PC-3 (cell line): ENCODE measurements around the gene PSMD3. TPM values are rescaled to one million over a fixed set of nuclear protein-coding genes. Genes with fewer than 3 reads are reported as not detected.

Experiments used
- ATAC-seq: fragments of 200-7000 bp; cut with Tn5 transposase; 2 replicates; pipeline ENCODE4 v1.9.1; 2020; ENCODE audit warnings: mild to moderate bottlenecking, moderate library complexity
- BruUV-seq: library from RNA; stranded (reverse); fragments of 400-500 nt; replicated peaks from 2 replicates; lab custom pipeline; 2021; lab: Mats Ljungman, UMichigan
- CTCF ChIA-PET: fragments of 300-600 bp; sonication (Branson Sonifier 250); formaldehyde crosslinking; loops from one replicate; lab custom pipeline; 2022; ENCODE audit warnings: antibody characterized with exemption; lab: Charles Lee
- POLR2A ChIA-PET: fragments of 300-600 bp; sonication (Branson Sonifier 250); formaldehyde crosslinking; loops from one replicate; lab custom pipeline; 2022; ENCODE audit warnings: antibody characterized with exemption; ENCODE audit not compliant: unreplicated experiment; lab: Charles Lee
- DNase-seq: peaks from one replicate; pipeline ENCODE4 v3.0.0-alpha.2; 2015
- H2AFZ ChIP-seq: fragments of 300-600 bp; sonication (generic); 2 replicates; pipeline ENCODE4 v1.6.0; 2016; ENCODE audit warnings: antibody characterized with exemption, low read length
- H3F3A ChIP-seq: fragments of 300-600 bp; sonication (generic); one replicate; pipeline ENCODE4 v1.6.0; 2017; ENCODE audit warnings: antibody characterized with exemption, low read length, control low read depth, mild to moderate bottlenecking; ENCODE audit not compliant: unreplicated experiment
- H3K27ac ChIP-seq: fragments of 300-600 bp; sonication (generic); 2 replicates; pipeline ENCODE4 v1.5.1; 2016; ENCODE audit warnings: mild to moderate bottlenecking, low read length
- H3K27me3 ChIP-seq: fragments of 300-600 bp; sonication (generic); 2 replicates; pipeline ENCODE4 v1.6.1; 2016; ENCODE audit warnings: low read length, mixed read lengths
- H3K36me3 ChIP-seq: fragments of 300-600 bp; sonication (generic); 2 replicates; pipeline ENCODE4 v1.6.1; 2016; ENCODE audit warnings: low read depth, mixed run types, low read length, mixed read lengths
- H3K4me1 ChIP-seq: fragments of 300-600 bp; sonication (generic); 2 replicates; pipeline ENCODE4 v1.5.1; 2016; ENCODE audit warnings: low read length; ENCODE audit not compliant: insufficient read depth
- H3K4me2 ChIP-seq: fragments of 300-600 bp; sonication (generic); 2 replicates; pipeline ENCODE4 v1.6.0; 2016; ENCODE audit warnings: low read length
- H3K4me3 ChIP-seq: fragments of 300-600 bp; sonication (generic); 2 replicates; pipeline ENCODE4 v1.5.1; 2016; ENCODE audit warnings: mild to moderate bottlenecking, low read length, mixed read lengths
- H3K79me2 ChIP-seq: fragments of 300-600 bp; sonication (generic); 2 replicates; pipeline ENCODE4 v1.6.1; 2017; ENCODE audit warnings: low read length, mixed read lengths
- H3K9ac ChIP-seq: fragments of 300-600 bp; sonication (generic); 2 replicates; pipeline ENCODE4 v1.6.0; 2016; ENCODE audit warnings: mild to moderate bottlenecking, low read length
- H3K9me2 ChIP-seq: fragments of 300-600 bp; sonication (generic); replicated peaks from 2 replicates; pipeline ENCODE4 v1.6.1; 2016; ENCODE audit warnings: mixed run types, low read length, mixed read lengths
- H3K9me3 ChIP-seq: fragments of 300-600 bp; sonication (generic); 2 replicates; pipeline ENCODE4 v1.6.1; 2016; ENCODE audit warnings: low read length, mixed read lengths
- H4K20me1 ChIP-seq: fragments of 300-600 bp; sonication (generic); 2 replicates; pipeline ENCODE4 v1.6.1; 2016; ENCODE audit warnings: low read length, mixed read lengths
- EZH2 ChIP-seq: fragments of 300-600 bp; sonication (generic); IDR thresholded peaks from one replicate; pipeline ENCODE4 v1.6.1; 2017; ENCODE audit warnings: antibody characterized with exemption, mild to moderate bottlenecking, low read length; ENCODE audit not compliant: unreplicated experiment
- EZH2phosphoT487 ChIP-seq: fragments of 300-600 bp; sonication (generic); IDR thresholded peaks from 2 replicates; pipeline ENCODE4 v1.6.1; 2018; ENCODE audit warnings: mild to moderate bottlenecking, antibody characterized with exemption, low read length, borderline replicate concordance
- intact Hi-C: fragments of 100-400 bp; cut with micrococcal nuclease; formaldehyde crosslinking; loops from 2 replicates; pipeline ENCODE4 v1.9.0; 2023
- total RNA-seq: library from RNA; depleted of rRNA; stranded (reverse); fragments of >200 nt; gene quantifications from 2 replicates; pipeline ENCODE4 v1.2.3, GENCODE V29; 2014
- TF ChIP-seq, protein P1 (sequence below): fragments of 300-600 bp; sonication (generic); conservative IDR thresholded peaks from 2 replicates; pipeline ENCODE4 v1.5.1; 2017; ENCODE audit warnings: antibody characterized with exemption, low read depth, mild to moderate bottlenecking, low read length

The PSMD3 gene
- total RNA-seq, 1 experiment from 2014 or later, result 267 TPM

GRCh38 chr17:39974433-39974832, 6.2 kb upstream of the PSMD3 start:
- BruUV-seq, result no TSS peak
- Histone ChIP-seq H3F3A (no peaks in the 10 kb centered on the region), H3K4me2 (no peak overlapping the region), H3K79me2 (no peaks in the 10 kb centered on the region), H3K36me3 (no peaks in the 10 kb centered on the region), H3K9me3 (no peaks in the 10 kb centered on the region), H2AFZ (no peak overlapping the region), H3K27me3 (no peaks in the 10 kb centered on the region), H4K20me1 (no peaks in the 10 kb centered on the region), H3K27ac (no peak overlapping the region), H3K4me3 (no peak overlapping the region), H3K4me1 (peaks cover 7% of the 10 kb centered on the region), H3K9me2 (no peaks in the 10 kb centered on the region), H3K9ac (no peak overlapping the region)
- no peak for DNase-seq
- intact Hi-C loops, result no loop called here
- ChIA-PET CTCF (no interaction called here), POLR2A (no interaction called here)
- no peak for ATAC-seq
- no peak for TF ChIP-seq EZH2phosphoT487
- no peak for TF ChIP-seq EZH2

DNA sequence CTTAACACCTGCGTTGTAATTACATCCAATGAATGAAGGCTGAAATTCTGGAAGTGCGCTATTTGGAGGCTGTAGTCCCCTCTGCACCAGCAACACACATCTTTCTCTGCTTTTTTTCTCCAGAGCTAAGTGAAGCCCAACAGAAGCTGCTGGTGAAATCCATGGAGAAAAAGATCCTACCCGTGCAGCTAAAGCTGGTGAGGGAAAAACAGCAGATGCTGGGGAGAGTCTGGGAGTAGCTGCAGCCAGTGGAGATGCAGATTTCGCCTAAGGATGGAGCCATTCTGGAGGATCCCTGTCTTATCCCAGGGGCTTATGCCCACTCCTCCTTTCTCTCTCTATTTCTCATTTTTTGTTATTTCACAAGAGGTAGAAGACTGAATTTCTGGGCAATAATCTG, 4.8 kb upstream of the PSMD3 start:
- H3K4me2 ChIP-seq, result no peak overlapping the region
- H4K20me1 ChIP-seq, result no peaks in the 10 kb centered on the region
- peaks cover 2% of the 10 kb centered on the region for H3K79me2 ChIP-seq
- ATAC-seq (no peak), DNase-seq (no peak)
- no peak overlapping the region for H3K4me3 ChIP-seq
- H3K4me1 ChIP-seq, result peaks cover 13% of the 10 kb centered on the region
- no TSS peak for BruUV-seq
- TF ChIP-seq, protein P1, sequence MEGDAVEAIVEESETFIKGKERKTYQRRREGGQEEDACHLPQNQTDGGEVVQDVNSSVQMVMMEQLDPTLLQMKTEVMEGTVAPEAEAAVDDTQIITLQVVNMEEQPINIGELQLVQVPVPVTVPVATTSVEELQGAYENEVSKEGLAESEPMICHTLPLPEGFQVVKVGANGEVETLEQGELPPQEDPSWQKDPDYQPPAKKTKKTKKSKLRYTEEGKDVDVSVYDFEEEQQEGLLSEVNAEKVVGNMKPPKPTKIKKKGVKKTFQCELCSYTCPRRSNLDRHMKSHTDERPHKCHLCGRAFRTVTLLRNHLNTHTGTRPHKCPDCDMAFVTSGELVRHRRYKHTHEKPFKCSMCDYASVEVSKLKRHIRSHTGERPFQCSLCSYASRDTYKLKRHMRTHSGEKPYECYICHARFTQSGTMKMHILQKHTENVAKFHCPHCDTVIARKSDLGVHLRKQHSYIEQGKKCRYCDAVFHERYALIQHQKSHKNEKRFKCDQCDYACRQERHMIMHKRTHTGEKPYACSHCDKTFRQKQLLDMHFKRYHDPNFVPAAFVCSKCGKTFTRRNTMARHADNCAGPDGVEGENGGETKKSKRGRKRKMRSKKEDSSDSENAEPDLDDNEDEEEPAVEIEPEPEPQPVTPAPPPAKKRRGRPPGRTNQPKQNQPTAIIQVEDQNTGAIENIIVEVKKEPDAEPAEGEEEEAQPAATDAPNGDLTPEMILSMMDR, result no peak
- TF ChIP-seq EZH2phosphoT487 (no peak), EZH2 (no peak)
- ChIA-PET CTCF (no interaction called here), POLR2A (no interaction called here)
- intact Hi-C loops, result no loop called here
- no peaks in the 10 kb centered on the region for H3K36me3 ChIP-seq
- no peak overlapping the region for H2AFZ ChIP-seq
- no peak overlapping the region for H3K27ac ChIP-seq
- no peaks in the 10 kb centered on the region for H3K9me3 ChIP-seq
- H3K9me2 ChIP-seq, result no peaks in the 10 kb centered on the region
- no peaks in the 10 kb centered on the region for H3F3A ChIP-seq
- H3K9ac ChIP-seq, result no peak overlapping the region
- H3K27me3 ChIP-seq, result no peaks in the 10 kb centered on the region

GRCh38 chr17:39979016-39979670, 1.5 kb upstream of the PSMD3 start:
- Histone ChIP-seq H3K79me2 (peaks cover 31% of the 10 kb centered on the region), H3K4me3 (no peak overlapping the region), H4K20me1 (peaks cover 15% of the 10 kb centered on the region), H3K9me3 (no peaks in the 10 kb centered on the region), H3K4me2 (peak overlapping the region; percentile 91), H3K27ac (no peak overlapping the region), H2AFZ (no peak overlapping the region; the same call in 1 of the 2 replicates), H3K27me3 (no peaks in the 10 kb centered on the region), H3K4me1 (peaks cover 19% of the 10 kb centered on the region), H3K36me3 (peaks cover under 1% of the 10 kb centered on the region; the same call in 1 of the 2 replicates), H3F3A (no peaks in the 10 kb centered on the region), H3K9me2 (no peaks in the 10 kb centered on the region), H3K9ac (no peak overlapping the region)
- DNase-seq (peak; percentile 66), ATAC-seq (no peak)
- TF ChIP-seq EZH2phosphoT487, result no peak
- TF ChIP-seq, protein P1, result no peak
- no peak for TF ChIP-seq EZH2
- BruUV-seq, result no TSS peak
- intact Hi-C loops, result no loop called here
- ChIA-PET CTCF (no interaction called here), POLR2A (no interaction called here)
